K562 (cell line): Measurements from ENCODE around the gene YBX2. TPM values are rescaled to one million over a fixed set of nuclear protein-coding genes. Genes with fewer than 3 reads are reported as not detected.

Source experiments
- ETV5 ChIP-seq: sonication (generic); formaldehyde crosslinking; IDR thresholded peaks from 2 replicates; pipeline ENCODE4 v1.4.0; 2020; ENCODE audit warnings: low read depth, mild to moderate bottlenecking, missing genetic modification reagents
- HMGN3 ChIP-seq: IDR thresholded peaks from 2 replicates; pipeline ENCODE4 v1.6.1; 2011; ENCODE audit warnings: borderline replicate concordance, low read depth, mild to moderate bottlenecking, mixed read lengths, low read length; ENCODE audit not compliant: insufficient read length; ENCODE audit errors: extremely low read depth
- RFX7 ChIP-seq: fragments of 250-450 bp; sonication (Bioruptor Pico); IDR thresholded peaks from 2 replicates; pipeline ENCODE4 v1.5.1; 2021; ENCODE audit warnings: mild to moderate bottlenecking
- ZNF217 ChIP-seq: sonication (generic); formaldehyde crosslinking; IDR thresholded peaks from 2 replicates; pipeline ENCODE4 v1.8.0; 2022; ENCODE audit warnings: mild to moderate bottlenecking, missing genetic modification reagents
- ZNF444 ChIP-seq: fragments of 250-450 bp; sonication (Bioruptor Pico); IDR thresholded peaks from 2 replicates; pipeline ENCODE4 v1.4.0; 2020; ENCODE audit warnings: mild to moderate bottlenecking, moderate library complexity
- polyA plus RNA-seq, 8 experiments: library from polyadenylated mRNA; depleted of rRNA in 4 of 8; stranded (reverse) in 5 of 8; unstranded in 3 of 8; fragments of >200 nt; fragmentation: Nextera tagmentation in 2 of 8; fragmentation: Illumina TruSeq in 1 of 8; extraction: Ambion mirVana in 2 of 8; extraction: Trizol in 1 of 8; gene quantifications; 2 replicates each; pipeline versions ENCODE4 v1.2.1 to v1.2.3, GENCODE V29; 2011 to 2014; ENCODE audit warnings: inconsistent platforms in 1 of 8, missing spikeins in 1 of 8
- total RNA-seq, 7 experiments: library from RNA; depleted of rRNA in 6 of 7; stranded (reverse); fragments of >200 nt in 6 of 7; fragmentation: Illumina TruSeq in 2 of 7; extraction: Trizol in 2 of 7; gene quantifications; 2 replicates each; pipeline versions ENCODE4 v1.2.1 to v1.2.3, GENCODE V29; 2011 to 2021; ENCODE audit warnings: low replicate concordance in 1 of 7
- TF ChIP-seq, protein P1 (sequence below): sonication (generic); formaldehyde crosslinking; IDR thresholded peaks from 2 replicates; pipeline ENCODE4 v1.8.1; 2023; ENCODE audit warnings: mild to moderate bottlenecking, missing genetic modification reagents, moderate library complexity
- TF ChIP-seq, protein P2 (sequence below), 2 experiments: fragments of 450-650 bp; IDR thresholded peaks; 2 replicates each; pipeline ENCODE4 v1.6.1; 2016
- TF ChIP-seq, protein P3 (sequence below), 2 experiments: fragments of 450-650 bp in 1 of 2; sonication (generic) in 1 of 2; formaldehyde crosslinking in 1 of 2; IDR thresholded peaks; 2 replicates each; pipeline versions ENCODE4 v1.7.1 to v1.9.0; 2016 to 2022; ENCODE audit warnings: inconsistent platforms in 1 of 2, mild to moderate bottlenecking in 1 of 2, missing genetic modification reagents in 1 of 2
- TF ChIP-seq, protein P4 (sequence below): fragments of 150-350 bp; IDR thresholded peaks from 2 replicates; pipeline ENCODE4 v1.6.1; 2014; ENCODE audit warnings: low read depth, mild to moderate bottlenecking, low read length, borderline replicate concordance

YBX2 gene
- total and polyA plus RNA-seq, 9 of the 15 experiments (the other 6 are each of a cell fraction or from before 2014, with no cell fraction given): 0.03 to 0.59 (median 0.27) TPM; not detected in 6

DNA sequence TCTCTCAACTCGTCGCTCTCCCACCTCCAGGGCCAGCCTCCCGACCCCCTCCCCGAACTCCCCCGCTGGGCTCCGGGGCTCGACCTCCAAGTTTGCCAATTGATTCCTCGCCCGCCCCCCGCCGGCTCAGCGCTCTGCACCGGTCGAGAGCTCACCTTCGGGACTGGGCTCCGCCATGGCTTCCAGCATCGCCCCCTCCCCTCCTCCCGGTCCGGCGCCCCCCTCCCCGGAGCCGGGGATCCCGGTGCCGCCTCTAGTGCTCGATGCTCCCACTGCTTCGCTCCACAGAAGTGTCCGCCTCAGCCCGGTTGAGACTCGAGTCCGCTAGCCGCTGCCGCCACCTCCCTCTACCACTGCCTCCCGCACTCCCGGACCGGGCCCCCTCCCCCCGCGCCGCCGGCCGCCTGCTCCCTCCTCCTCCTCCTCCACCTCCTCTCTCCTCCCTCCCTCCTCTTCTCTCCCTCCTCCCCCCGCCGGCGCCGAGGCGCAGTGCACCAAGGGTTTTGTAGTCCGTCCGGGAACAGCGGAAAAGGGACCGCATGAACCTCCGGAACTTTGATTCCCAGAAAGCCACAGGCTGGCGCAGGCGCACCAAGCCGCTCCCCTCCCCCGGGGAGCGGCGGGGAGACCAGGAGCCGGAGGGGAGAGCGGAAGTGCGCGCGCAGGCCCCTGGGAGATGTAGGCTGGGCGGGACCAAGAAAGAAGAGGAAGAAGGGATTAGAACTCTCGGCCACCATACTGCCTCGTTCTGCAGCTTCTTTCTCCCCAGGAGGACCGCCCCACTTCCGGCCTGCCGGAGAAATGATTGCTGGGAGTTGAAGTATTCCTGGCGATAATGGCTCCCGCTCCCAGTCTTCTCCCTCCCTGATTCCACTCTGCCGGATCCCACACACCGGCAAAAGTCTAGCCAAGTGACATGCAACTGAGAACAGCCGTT, 55.1 kb downstream of the YBX2 start, which contains the start of gene PHF23 (continued):
- TF ChIP-seq, protein P1, sequence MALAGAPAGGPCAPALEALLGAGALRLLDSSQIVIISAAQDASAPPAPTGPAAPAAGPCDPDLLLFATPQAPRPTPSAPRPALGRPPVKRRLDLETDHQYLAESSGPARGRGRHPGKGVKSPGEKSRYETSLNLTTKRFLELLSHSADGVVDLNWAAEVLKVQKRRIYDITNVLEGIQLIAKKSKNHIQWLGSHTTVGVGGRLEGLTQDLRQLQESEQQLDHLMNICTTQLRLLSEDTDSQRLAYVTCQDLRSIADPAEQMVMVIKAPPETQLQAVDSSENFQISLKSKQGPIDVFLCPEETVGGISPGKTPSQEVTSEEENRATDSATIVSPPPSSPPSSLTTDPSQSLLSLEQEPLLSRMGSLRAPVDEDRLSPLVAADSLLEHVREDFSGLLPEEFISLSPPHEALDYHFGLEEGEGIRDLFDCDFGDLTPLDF (CRISPR knock-in tag): no peak
- TF ChIP-seq ETV5 (CRISPR knock-in tag) (peak; percentile 76; the same call in 1 of the 2 replicates), ZNF444 (CRISPR knock-in tag) (peak; percentile 45; the same call in 1 of the 2 replicates), RFX7 (CRISPR knock-in tag) (no peak), HMGN3 (peak; percentile 71), ZNF217 (CRISPR knock-in tag) (no peak)
- TF ChIP-seq, protein P2, sequence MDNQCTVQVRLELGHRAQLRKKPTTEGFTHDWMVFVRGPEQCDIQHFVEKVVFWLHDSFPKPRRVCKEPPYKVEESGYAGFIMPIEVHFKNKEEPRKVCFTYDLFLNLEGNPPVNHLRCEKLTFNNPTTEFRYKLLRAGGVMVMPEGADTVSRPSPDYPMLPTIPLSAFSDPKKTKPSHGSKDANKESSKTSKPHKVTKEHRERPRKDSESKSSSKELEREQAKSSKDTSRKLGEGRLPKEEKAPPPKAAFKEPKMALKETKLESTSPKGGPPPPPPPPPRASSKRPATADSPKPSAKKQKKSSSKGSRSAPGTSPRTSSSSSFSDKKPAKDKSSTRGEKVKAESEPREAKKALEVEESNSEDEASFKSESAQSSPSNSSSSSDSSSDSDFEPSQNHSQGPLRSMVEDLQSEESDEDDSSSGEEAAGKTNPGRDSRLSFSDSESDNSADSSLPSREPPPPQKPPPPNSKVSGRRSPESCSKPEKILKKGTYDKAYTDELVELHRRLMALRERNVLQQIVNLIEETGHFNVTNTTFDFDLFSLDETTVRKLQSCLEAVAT (IDR thresholded peaks at IDR 0.05): 0 out of 4 replicates have a peak, but pooled peaks of 1 of the 2 experiments have one; percentile 30
- TF ChIP-seq, protein P3, sequence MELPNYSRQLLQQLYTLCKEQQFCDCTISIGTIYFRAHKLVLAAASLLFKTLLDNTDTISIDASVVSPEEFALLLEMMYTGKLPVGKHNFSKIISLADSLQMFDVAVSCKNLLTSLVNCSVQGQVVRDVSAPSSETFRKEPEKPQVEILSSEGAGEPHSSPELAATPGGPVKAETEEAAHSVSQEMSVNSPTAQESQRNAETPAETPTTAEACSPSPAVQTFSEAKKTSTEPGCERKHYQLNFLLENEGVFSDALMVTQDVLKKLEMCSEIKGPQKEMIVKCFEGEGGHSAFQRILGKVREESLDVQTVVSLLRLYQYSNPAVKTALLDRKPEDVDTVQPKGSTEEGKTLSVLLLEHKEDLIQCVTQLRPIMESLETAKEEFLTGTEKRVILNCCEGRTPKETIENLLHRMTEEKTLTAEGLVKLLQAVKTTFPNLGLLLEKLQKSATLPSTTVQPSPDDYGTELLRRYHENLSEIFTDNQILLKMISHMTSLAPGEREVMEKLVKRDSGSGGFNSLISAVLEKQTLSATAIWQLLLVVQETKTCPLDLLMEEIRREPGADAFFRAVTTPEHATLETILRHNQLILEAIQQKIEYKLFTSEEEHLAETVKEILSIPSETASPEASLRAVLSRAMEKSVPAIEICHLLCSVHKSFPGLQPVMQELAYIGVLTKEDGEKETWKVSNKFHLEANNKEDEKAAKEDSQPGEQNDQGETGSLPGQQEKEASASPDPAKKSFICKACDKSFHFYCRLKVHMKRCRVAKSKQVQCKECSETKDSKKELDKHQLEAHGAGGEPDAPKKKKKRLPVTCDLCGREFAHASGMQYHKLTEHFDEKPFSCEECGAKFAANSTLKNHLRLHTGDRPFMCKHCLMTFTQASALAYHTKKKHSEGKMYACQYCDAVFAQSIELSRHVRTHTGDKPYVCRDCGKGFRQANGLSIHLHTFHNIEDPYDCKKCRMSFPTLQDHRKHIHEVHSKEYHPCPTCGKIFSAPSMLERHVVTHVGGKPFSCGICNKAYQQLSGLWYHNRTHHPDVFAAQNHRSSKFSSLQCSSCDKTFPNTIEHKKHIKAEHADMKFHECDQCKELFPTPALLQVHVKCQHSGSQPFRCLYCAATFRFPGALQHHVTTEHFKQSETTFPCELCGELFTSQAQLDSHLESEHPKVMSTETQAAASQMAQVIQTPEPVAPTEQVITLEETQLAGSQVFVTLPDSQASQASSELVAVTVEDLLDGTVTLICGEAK (IDR thresholded peaks at IDR 0.05): peak; percentile 96
- TF ChIP-seq, protein P3 (CRISPR knock-in tag; IDR thresholded peaks at IDR 0.05): no peak
- TF ChIP-seq, protein P4, sequence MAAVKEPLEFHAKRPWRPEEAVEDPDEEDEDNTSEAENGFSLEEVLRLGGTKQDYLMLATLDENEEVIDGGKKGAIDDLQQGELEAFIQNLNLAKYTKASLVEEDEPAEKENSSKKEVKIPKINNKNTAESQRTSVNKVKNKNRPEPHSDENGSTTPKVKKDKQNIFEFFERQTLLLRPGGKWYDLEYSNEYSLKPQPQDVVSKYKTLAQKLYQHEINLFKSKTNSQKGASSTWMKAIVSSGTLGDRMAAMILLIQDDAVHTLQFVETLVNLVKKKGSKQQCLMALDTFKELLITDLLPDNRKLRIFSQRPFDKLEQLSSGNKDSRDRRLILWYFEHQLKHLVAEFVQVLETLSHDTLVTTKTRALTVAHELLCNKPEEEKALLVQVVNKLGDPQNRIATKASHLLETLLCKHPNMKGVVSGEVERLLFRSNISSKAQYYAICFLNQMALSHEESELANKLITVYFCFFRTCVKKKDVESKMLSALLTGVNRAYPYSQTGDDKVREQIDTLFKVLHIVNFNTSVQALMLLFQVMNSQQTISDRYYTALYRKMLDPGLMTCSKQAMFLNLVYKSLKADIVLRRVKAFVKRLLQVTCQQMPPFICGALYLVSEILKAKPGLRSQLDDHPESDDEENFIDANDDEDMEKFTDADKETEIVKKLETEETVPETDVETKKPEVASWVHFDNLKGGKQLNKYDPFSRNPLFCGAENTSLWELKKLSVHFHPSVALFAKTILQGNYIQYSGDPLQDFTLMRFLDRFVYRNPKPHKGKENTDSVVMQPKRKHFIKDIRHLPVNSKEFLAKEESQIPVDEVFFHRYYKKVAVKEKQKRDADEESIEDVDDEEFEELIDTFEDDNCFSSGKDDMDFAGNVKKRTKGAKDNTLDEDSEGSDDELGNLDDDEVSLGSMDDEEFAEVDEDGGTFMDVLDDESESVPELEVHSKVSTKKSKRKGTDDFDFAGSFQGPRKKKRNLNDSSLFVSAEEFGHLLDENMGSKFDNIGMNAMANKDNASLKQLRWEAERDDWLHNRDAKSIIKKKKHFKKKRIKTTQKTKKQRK: no peak
